Limb (tissue), 2 donors: ENCODE measurements around the gene KRTAP5-7.
"Not testable (repeated sequence)": the region's sequence is repeated elsewhere in the genome, so short reads cannot be mapped to it uniquely, and the experiment has no call there.

Experiments
- DNase-seq, 2 donors: peaks; one replicate each; pipeline ENCODE4 v3.0.0-alpha.2; 2016; ENCODE audit errors: extremely low spot score in 2 of 2

The KRTAP5-7 gene, protein sequence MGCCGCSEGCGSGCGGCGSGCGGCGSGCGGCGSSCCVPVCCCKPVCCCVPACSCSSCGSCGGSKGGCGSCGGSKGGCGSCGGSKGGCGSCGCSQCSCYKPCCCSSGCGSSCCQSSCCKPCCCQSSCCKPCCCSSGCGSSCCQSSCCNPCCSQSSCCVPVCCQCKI

DNA sequence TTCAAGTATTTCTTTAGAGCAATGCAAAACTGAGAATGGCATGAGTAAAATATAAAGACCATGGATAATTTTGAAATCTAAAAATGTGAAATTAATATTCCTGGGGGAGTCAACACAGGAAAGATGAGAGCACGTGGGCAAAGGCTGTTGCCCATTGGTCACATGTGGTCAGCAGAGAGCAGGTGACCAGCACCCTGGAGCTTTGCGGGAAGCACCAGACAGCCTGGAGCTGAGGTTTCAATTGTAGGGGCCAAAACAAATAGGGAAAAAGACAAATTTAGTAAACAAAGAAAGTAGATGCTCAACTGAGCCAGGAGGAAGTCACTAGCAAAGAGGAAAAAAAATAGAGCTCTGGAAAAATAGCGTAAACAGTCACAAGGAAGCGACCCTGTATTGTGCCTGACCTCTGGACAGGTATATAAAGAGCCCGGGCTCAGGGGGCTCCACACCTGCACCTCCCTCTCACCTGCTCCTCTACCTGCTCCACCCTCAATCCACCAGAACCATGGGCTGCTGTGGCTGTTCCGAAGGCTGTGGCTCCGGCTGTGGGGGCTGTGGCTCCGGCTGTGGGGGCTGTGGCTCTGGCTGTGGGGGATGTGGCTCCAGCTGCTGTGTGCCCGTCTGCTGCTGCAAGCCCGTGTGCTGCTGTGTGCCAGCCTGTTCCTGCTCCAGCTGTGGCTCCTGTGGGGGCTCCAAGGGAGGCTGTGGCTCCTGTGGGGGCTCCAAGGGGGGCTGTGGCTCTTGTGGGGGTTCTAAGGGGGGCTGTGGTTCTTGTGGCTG lies at the start of gene KRTAP5-7:
Gene KRTAP5-7 (plus strand): TSS at position 472 of the 780 bp plus-strand sequence. CDS start 34 bp downstream, at position 506.
- DNase-seq: not testable (repeated sequence)

DNA sequence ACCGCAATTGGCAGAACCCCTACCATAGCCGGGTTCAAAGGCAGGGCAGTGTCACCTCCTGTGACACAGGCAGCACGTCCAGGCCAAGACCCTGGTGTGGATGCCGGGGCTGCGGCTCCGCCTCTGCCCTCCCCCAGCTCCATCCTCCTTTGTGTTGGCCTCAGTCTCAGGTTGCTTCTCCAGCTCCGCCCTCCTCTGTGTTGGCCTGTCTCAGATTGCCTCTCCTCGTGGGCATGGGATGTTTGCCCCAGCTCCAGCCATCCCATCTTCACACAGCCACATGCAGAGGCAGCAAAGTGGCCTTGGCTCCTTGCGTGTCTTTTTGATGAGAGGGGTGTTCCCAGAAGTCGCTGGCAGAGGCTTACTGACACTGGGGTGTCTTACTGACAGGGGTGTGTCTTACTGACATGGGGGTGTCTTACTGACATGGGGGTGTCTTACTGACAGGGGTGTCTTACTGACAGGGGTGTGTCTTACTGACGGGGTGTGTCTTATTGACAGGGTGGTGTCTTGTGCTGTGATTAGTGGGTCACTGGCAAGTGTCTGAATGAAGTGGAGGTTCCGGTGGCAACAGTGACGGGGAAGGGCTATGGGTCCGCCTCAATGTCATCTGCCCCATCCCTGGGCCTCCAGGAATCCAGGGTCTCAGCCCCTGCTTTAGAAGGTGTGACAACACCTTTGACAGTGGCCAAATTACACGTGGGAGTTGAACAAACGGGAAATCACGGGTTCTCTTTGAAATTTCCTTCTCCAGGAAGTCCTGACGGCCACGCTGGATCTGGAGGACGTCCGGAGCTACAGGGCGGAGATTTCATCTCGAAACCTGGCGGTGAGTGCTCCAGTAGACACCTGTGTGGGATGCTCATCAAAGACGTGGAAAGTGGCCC lies 49.2 kb upstream of the KRTAP5-7 start:
- no peak for DNase-seq

DNA sequence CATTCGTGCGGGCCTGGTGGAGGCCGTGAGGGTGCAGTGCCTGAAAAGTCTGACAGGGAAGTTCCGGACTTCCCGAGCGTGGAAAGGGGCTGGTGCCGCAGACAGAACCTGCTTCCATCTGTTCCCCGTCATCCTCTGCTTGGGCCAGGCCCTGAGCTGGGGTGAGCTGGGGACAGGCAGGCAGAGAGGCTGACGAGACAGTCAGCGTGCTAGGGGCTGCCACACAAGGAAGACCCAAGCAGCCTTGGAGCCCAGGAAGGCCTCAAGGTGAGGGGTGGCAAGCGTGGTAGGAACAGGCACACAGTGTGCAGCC lies 48.6 kb upstream of the KRTAP5-7 start:
- no peak for DNase-seq

DNA sequence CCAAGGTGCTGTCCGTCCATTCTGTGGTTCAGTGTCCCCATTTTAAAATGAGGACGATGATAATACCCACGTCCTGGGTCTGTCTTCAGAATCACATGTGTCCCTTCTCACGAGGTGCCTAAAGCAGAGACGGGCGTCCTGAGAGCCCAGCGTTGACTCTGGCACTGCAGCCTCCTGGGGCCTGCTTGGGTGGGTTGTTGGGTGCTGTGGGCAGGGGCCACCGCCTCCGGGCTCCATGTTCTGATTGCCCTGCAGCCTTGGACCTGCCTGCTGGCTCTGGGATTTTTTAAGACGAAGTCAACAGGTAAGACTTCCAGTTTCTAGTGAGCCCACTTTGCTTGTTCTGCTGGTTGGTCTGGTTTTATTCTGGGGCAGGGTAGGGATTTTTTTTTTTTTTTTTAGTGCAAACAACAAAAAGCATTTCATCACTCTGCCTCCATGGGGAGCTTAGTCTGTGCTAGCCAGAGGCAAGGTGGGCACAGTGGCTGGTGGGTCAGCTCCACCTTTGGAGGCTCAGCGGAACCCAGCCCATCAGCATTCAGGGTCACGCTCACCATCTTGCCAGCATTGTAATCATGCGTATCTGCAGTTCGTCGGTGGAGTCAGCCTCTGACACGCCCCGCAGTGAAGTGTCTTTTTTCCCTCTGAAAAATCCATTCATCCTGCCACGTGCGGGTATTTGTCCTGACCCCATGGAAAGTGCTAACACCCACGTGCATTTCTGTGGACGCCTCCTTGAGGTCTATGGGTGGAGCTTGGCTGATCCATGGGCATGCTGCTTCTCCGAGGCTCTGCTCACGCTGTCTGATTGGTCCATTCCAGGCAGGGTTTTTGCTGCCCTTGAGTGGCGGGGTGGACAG lies 45.7 kb upstream of the KRTAP5-7 start:
- no peak for DNase-seq

- no peak for DNase-seq
Observed at GRCh38 chr11:71482216-71482615, 44.9 kb upstream of the KRTAP5-7 start.

- DNase-seq: no peak
Observed at GRCh38 chr11:71482746-71483364, 44.2 kb upstream of the KRTAP5-7 start.

DNA sequence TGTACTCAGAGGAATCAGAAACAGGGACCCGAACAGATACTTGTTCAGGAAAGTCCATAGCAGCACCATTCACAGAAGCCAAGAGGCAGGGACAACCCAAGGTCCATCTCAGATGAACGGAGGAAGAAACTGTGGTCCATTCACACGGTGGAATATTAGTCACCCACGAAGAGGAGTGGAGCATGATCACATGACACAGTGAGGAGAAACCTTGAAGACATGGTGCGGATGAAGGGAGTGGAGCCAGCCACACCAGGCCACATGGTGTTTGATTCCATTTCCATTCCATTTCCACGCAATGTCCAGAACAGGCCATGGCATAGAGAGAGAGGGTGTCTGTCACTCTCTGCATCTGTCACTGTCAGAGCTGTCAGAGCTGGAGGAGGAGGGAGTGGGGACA lies 43.4 kb upstream of the KRTAP5-7 start:
- DNase-seq: no peak

DNA sequence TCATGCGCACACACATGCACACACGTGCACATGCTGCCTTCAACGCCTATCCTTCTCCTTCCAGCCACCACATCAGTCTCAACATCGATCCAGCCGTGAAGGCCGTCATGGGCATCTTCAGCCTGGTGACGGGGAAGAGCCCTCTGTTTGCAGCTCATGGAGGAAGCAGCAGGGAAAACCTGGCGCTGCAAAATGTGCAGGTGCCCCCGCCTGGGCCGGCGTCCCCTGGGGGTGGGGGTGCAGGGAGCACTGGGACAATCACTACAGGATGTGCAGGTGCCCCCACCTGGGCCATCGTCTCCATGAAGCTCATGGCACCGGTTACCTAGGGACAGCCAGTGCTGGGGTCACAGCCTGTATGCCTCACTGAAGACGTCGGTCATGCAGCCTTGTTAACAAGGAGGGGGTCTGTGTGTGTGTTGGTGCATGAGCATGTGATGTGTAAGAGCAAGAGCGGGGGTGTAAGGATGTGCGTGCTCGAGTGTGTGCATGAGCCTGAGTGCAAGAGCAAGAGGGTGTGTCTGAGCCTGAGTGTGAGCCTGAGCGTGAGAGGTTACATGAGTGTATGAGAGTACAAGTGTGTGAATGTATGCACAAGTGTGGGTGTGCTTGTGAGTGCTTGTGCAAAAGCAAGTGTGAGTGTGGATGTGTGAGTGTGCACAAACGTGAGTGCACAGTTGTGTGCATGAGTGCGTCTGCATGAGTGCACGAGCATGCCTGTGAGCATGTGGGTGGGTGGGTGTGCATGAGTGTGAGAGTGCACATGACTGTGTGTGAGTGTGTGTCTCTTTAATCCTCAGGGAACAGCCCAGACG lies 42.6 kb upstream of the KRTAP5-7 start:
- no peak for DNase-seq

- no peak for DNase-seq
Observed at GRCh38 chr11:71485063-71485399, 42.0 kb upstream of the KRTAP5-7 start.

GRCh38 chr11:71485466-71485865 lies 41.6 kb upstream of the KRTAP5-7 start:
- DNase-seq: no peak

GRCh38 chr11:71486320-71486719 lies 40.7 kb upstream of the KRTAP5-7 start:
- no peak for DNase-seq

DNA sequence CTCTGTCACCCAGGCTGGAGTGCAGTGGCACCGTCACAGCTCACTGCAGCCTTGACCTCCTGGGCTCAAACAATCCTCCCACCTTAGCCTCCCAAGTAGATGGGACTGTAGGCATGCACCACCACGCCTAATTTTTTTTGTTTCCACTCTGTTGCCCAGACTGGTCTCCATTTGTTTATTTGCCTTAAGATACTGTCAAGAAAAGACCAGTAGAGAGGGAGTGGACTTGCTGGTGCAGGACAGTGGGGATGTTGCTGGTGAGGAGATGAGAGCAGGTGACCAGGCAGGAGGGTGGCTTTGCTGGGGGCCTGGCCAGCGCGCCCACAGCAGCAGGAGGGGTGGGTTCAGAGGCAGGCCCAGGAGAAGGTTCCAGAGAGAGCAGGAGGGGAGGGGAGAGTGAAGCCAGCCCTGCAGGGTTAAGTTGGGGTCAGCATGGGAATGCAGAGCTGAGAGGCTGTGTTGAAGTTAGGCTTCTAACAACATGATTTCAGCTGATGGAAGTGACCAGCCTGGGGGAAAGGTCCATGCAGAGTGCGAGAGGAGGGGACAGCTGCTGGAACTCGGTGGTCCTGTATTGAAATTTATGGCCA lies 38.3 kb upstream of the KRTAP5-7 start:
- no peak for DNase-seq

DNA sequence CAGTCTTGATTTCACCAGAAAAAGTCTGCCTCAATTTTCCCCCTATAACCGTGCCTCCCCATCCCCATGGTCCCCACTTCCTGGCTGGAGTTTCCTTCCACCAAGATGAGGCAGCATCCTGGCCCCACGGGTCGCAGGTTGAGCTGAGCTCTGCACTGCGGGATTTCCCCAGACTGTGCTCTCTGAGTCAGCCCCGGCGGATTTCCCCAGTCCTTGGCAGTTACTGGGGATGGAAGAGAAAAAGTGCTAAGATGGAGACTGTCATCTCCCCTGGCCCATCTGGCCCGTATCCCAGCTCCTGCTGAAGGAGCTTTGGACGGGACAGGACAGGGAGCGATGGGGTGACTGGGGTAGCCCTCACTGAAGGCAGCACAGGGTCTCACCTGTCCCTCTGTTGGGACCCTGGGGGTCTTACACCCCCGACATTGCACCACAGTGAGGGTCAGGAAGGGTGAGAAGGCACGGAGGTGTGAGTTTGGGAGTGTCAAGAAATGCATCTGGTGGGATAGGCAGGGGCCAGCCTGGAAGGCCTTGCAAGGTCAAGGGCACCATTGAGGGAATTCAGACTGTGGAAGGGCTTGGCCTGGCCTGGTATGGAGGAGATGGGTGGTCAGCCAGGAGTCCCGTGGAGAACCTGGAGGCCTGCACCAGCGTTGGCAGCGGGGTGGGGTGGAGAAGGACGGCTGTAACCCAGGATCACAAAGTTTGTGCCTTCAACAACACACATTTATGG lies 37.6 kb upstream of the KRTAP5-7 start:
- DNase-seq: no peak

- no peak for DNase-seq
Observed at GRCh38 chr11:71490044-71490730, 36.9 kb upstream of the KRTAP5-7 start.

DNA sequence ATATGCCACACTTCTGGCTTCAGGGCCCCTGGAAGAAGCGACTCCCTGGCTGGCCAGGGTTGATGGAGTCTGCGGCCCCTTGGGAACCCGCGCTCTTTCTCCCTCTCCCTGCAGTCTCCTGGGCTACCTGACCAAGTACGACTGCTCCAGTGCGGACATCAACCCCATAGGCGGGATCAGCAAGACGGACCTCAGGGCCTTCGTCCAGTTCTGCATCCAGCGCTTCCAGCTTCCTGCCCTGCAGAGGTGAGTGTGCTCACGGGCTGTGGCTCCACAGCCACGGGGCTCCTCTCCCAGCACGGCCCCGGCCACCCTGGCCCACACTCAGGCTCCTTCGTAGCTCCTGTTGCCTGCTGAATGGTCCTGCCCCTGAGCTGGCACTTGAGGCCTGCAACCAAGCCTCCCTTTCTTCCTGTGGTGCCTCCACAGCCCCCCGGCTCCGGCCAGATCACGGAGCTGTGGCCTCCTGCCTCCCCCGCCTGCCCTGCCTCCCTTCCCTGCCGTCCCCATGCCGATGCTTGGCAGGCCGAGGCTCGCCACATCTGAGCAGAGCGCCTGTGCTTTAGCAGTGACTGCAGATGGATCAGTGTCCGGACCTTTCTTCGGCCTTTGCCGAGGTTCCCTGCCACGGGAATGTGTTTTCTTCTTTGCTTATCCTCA lies 36.2 kb upstream of the KRTAP5-7 start:
- DNase-seq: no peak

GRCh38 chr11:71491531-71491930 lies 35.5 kb upstream of the KRTAP5-7 start:
- no peak for DNase-seq

- no peak for DNase-seq
Observed at GRCh38 chr11:71491940-71492339, 35.1 kb upstream of the KRTAP5-7 start.
